Measurements from ENCODE around the gene NUDT8. TPM values are rescaled to one million over a fixed set of nuclear protein-coding genes. Genes with fewer than 3 reads are reported as not detected.
"Not testable (repeated sequence)": the region's sequence is repeated elsewhere in the genome, so short reads cannot be mapped to it uniquely, and the experiment has no call there.

The NUDT8 gene
- total RNA-seq, 3 donors from 2014 or later = 9.7 to 15.1 (median 12.0) TPM

GRCh38 chr11:67601098-67601497 lies 28.6 kb downstream of the NUDT8 start:
- H3K4me1 ChIP-seq = no peaks in the 10 kb centered on the region
- H3K27ac ChIP-seq = no peak overlapping the region
- TF ChIP-seq, protein P1, sequence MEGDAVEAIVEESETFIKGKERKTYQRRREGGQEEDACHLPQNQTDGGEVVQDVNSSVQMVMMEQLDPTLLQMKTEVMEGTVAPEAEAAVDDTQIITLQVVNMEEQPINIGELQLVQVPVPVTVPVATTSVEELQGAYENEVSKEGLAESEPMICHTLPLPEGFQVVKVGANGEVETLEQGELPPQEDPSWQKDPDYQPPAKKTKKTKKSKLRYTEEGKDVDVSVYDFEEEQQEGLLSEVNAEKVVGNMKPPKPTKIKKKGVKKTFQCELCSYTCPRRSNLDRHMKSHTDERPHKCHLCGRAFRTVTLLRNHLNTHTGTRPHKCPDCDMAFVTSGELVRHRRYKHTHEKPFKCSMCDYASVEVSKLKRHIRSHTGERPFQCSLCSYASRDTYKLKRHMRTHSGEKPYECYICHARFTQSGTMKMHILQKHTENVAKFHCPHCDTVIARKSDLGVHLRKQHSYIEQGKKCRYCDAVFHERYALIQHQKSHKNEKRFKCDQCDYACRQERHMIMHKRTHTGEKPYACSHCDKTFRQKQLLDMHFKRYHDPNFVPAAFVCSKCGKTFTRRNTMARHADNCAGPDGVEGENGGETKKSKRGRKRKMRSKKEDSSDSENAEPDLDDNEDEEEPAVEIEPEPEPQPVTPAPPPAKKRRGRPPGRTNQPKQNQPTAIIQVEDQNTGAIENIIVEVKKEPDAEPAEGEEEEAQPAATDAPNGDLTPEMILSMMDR (IDR thresholded peaks at IDR 0.05) = no peak
- TF ChIP-seq POLR2A (IDR thresholded peaks at IDR 0.05) (no peak), POLR2AphosphoS5 (IDR thresholded peaks at IDR 0.05) (no peak)
- H3K27me3 ChIP-seq = no peaks in the 10 kb centered on the region
- no peak overlapping the region for H3K4me3 ChIP-seq
- DNase-seq (ENCODE audit: low spot score in 2 of 2) = no peak
- H3K36me3 ChIP-seq = no peaks in the 10 kb centered on the region
- no peaks in the 10 kb centered on the region for H3K9me3 ChIP-seq
- intact Hi-C loops (cut with DNase I; ENCODE audit: low total_unique reads) = no loop called here

GRCh38 chr11:67600324-67601029 lies 29.3 kb downstream of the NUDT8 start:
- H3K36me3 ChIP-seq = no peaks in the 10 kb centered on the region
- no peaks in the 10 kb centered on the region for H3K27me3 ChIP-seq
- TF ChIP-seq POLR2A (IDR thresholded peaks at IDR 0.05) (no peak), POLR2AphosphoS5 (IDR thresholded peaks at IDR 0.05) (no peak)
- TF ChIP-seq, protein P1 (IDR thresholded peaks at IDR 0.05) = no peak
- H3K27ac ChIP-seq = no peak overlapping the region
- DNase-seq (ENCODE audit: low spot score in 2 of 2) = no peak
- H3K4me1 ChIP-seq = no peaks in the 10 kb centered on the region
- H3K4me3 ChIP-seq = no peak overlapping the region
- H3K9me3 ChIP-seq = no peaks in the 10 kb centered on the region
- intact Hi-C loops (cut with DNase I; ENCODE audit: low total_unique reads) = no loop called here

GRCh38 chr11:67599149-67599548 lies 30.6 kb downstream of the NUDT8 start:
- intact Hi-C loops (cut with DNase I; ENCODE audit: low total_unique reads) = no loop called here
- DNase-seq (ENCODE audit: low spot score in 2 of 2) = no peak
- H3K4me3 ChIP-seq = no peak overlapping the region
- no peaks in the 10 kb centered on the region for H3K36me3 ChIP-seq
- no peaks in the 10 kb centered on the region for H3K4me1 ChIP-seq
- TF ChIP-seq POLR2AphosphoS5 (IDR thresholded peaks at IDR 0.05) (no peak), POLR2A (IDR thresholded peaks at IDR 0.05) (no peak)
- TF ChIP-seq, protein P1 (IDR thresholded peaks at IDR 0.05) = no peak
- H3K27me3 ChIP-seq = no peaks in the 10 kb centered on the region
- H3K27ac ChIP-seq = no peak overlapping the region
- H3K9me3 ChIP-seq = no peaks in the 10 kb centered on the region

DNA sequence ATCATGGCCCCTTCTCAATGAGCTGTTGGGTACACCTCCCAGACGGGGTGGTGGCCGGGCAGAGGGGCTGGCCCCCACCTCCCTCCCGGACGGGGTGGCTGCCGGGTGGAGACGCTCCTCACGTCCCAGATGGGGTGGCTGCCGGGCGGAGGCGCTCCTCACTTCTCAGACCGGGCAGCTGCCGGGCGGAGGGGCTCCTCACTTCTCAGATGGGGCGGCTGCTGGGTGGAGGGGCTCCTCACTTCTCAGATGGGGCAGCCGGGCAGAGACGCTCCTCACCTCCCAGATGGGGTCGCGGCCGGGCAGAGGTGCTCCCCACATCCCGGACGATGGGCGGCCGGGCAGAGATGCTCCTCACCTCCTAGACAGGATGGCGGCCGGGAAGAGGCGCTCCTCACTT lies 31.8 kb downstream of the NUDT8 start:
- H3K27me3 ChIP-seq; H3K27ac ChIP-seq; H3K4me1 ChIP-seq; DNase-seq (ENCODE audit: low spot score in 2 of 2); H3K4me3 ChIP-seq; H3K9me3 ChIP-seq; H3K36me3 ChIP-seq; intact Hi-C loops (cut with DNase I; ENCODE audit: low total_unique reads): not testable (repeated sequence)

DNA sequence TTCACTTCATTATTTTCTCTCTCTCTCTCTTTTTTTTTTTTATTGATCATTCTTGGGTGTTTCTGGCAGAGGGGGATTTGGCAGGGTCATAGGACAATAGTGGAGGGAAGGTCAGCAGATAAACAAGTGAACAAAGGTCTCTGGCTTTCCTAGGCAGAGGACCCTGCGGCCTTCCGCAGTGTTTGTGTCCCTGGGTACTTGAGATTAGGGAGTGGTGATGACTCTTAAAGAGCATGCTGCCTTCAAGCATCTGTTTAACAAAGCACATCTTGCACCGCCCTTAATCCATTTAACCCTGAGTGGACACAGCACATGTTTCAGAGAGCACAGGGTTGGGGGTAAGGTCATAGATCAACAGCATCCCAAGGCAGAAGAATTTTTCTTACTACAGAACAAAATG lies 32.3 kb downstream of the NUDT8 start:
- intact Hi-C loops (cut with DNase I; ENCODE audit: low total_unique reads); H3K27me3 ChIP-seq; H3K36me3 ChIP-seq; DNase-seq (ENCODE audit: low spot score in 2 of 2); H3K4me3 ChIP-seq; H3K27ac ChIP-seq; H3K4me1 ChIP-seq; H3K9me3 ChIP-seq: not testable (repeated sequence)

DNA sequence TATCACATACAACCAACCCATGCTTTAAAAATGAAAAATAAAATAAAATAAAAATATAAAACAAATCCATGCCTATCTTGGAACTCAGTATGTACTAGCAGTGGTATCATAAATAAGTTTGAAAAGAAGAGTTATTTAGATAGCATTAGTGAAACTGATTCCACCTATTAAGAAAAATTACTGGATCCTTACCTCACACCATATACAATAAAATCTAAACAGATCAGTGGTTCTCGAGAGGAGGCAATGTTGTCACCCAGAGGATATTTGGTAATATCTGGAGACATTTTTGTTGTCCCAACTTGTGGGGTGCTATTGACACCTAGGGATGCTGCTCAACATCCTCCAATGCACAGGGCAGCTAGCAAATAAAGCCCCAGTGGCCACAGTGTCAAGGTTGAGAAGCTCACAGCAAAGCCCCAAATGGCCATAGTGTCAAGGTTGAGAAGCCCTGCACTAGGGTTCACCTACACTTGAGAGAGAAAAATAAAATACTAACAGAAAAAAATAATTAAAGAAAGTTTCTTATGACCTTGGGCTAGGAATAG lies 32.9 kb downstream of the NUDT8 start:
- H3K27ac ChIP-seq = no peak overlapping the region
- H3K9me3 ChIP-seq = no peaks in the 10 kb centered on the region
- H3K4me1 ChIP-seq = no peaks in the 10 kb centered on the region
- H3K27me3 ChIP-seq = no peaks in the 10 kb centered on the region
- no peak for DNase-seq (ENCODE audit: low spot score in 2 of 2)
- H3K36me3 ChIP-seq = no peaks in the 10 kb centered on the region
- intact Hi-C loops (cut with DNase I; ENCODE audit: low total_unique reads) = no loop called here
- TF ChIP-seq POLR2AphosphoS5 (IDR thresholded peaks at IDR 0.05) (no peak), POLR2A (IDR thresholded peaks at IDR 0.05) (no peak)
- TF ChIP-seq, protein P1 (IDR thresholded peaks at IDR 0.05) = no peak
- H3K4me3 ChIP-seq = no peak overlapping the region

All from breast epithelium (tissue), 4 donors.